IPS DF 4.7 (cell line): ENCODE measurements around the gene CDCA5.

Experiments
- DNase-seq: peaks from one replicate; pipeline ENCODE4 v3.0.0-alpha.2; 2013; ENCODE audit warnings: low spot score; ENCODE audit errors: extremely low read depth

The CDCA5 gene

DNA sequence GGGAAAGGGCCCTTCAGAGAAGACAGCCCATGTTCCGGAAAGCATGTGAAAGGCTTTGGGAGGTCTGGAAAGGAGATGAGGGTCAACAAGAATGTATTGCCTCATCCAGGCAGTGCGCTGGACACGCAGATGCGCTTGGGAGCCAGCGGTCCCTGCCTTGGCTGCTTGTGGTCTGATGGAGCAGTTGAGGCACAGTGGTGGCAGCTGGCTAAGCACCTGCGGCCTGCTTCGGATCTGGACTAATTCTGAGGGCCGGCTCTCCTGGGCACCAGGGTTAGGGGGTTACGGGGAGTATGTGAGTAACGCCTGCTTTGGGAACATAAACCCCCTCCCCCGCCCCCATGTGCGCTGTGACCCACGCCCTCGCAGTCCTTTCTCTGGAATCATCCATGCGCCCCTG, 23.2 kb upstream of the CDCA5 start:
- no peak for DNase-seq

GRCh38 chr11:65104628-65105027, 20.8 kb upstream of the CDCA5 start:
- DNase-seq, result no peak

GRCh38 chr11:65103476-65103875, 19.6 kb upstream of the CDCA5 start:
- DNase-seq, result no peak

DNA sequence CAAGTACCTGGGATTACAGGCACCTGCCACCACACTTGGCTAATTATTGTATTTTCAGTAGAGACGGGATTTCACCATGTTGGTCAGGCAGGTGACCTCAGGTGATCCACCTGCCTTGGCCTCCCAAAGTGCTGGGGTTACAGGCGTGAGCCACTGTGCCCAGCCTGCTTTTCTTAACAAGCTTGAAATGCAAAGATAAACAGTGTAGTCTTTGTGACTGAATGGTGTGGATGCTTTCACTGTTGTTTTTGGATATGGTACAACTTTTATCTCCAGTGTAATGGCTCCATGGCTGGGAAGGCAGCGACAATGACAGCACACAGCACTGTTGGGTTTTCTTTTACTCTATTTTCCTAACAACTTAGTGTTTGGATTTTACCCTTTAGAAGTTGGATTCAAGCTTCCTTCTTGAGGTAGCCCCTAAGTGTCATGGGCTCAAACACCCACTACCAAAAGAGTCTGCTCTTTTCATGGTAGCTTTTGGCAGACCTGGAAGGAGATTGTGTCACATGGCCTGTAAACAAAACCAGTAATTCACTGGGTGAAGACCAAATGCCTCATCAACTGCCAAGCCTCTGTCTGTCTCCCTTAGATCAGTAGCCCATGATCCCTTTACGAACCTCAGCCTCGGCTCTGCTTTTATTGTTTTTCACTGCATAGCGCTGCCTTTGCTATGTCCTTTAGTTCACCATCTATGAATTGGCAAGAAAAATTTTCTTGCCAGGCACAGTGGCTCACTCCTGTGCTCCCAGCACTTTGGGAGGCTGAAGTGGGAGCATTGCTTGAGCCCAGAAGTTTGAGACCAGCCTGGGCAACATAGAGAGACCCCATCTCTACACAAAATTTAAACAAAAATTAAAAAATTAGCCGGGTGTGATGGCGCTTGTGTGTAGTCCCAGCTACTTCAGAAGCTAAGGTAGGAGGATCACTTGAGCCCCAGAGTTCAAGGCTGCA, 18.6 kb upstream of the CDCA5 start:
- DNase-seq, result no peak

DNA sequence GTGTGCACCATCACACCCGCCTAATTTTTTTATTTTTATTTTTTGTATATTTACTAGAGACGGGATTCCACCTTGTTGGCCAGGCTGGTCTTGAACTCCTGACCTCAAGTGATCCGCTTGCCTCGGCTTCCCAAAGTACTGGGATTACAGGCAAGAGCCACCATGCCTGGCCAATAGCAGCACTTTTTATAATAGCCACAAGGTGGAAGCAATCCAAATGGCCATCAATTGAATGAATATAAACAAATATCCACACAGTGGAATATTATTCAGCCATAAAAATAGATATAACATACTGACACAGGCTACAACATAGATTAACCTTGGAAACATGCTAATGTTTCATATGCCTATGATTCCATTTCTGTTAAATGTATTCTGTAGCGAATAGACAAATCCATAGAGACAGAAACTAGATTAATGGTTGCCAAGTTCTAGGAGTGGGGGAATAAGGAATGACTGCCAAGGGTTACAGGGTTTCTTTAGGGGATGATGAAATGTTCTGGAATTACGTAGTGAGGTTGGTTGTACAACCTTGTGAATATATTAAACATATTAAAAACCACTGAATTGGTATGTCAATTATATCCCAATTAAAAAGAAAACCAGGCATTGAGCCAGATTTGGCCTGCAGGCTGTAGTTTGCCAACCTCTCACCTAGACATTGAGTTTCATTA, 17.0 kb upstream of the CDCA5 start:
- no peak for DNase-seq

- no peak for DNase-seq
Measured at GRCh38 chr11:65096926-65097325, 13.1 kb upstream of the CDCA5 start.

- peak; percentile 74 for DNase-seq
Measured at GRCh38 chr11:65095974-65096806, 12.3 kb upstream of the CDCA5 start, which contains the start of gene VPS51. Gene VPS51 (plus strand): TSS chr11:65096214. CDS start chr11:65096251, 37 bp downstream.

GRCh38 chr11:65095427-65095826, 11.6 kb upstream of the CDCA5 start:
- DNase-seq, result no peak

DNA sequence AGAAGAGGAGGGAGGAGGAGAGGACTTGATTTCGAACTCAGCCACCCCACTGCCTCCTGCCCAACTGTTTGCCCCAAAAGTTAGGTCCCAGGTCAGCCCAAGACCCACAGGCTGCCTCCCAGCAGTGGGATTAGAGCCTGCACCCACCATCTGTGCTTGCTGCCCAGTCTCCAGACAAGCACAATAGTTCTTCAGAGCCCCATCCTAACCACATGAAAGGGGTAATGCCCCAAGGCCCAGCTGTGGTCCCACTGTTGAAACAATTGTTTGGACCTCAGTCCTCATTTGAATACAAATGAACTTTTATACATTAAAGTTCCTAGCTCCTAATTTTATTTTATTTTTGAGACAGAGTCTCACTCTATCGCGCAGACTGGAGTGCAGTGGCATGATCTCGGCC, 6.8 kb upstream of the CDCA5 start:
- DNase-seq, result no peak

DNA sequence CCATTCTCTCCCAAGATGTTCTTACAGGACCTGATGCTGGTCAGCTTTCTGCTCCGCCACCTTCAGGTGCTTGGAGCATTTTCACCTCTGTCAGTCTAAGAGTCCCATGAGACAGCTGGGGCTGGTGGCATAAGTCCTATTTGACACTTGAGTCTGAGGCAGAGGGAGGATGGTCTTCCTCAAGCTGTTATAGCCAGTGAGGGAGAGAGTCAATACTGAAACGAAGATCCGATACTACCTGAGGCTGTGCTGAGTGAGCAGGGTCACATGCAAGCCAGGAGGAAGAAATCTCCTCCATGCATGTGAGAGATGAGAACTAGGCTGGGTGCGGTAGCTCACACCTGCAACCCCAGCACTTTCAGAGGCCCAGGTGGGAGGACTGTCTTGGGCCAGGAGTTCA, 5.8 kb upstream of the CDCA5 start:
- no peak for DNase-seq

- DNase-seq, result no peak
Measured at GRCh38 chr11:65087827-65088226, 4.0 kb upstream of the CDCA5 start.

GRCh38 chr11:65087216-65087615, 3.4 kb upstream of the CDCA5 start:
- no peak for DNase-seq

GRCh38 chr11:65086809-65087208, 3.0 kb upstream of the CDCA5 start:
- DNase-seq, result no peak

- no peak for DNase-seq
Measured at GRCh38 chr11:65085446-65085845, 1.6 kb upstream of the CDCA5 start.

- DNase-seq, result no peak
Measured at GRCh38 chr11:65084598-65085375, 947 bp upstream of the CDCA5 start.

DNA sequence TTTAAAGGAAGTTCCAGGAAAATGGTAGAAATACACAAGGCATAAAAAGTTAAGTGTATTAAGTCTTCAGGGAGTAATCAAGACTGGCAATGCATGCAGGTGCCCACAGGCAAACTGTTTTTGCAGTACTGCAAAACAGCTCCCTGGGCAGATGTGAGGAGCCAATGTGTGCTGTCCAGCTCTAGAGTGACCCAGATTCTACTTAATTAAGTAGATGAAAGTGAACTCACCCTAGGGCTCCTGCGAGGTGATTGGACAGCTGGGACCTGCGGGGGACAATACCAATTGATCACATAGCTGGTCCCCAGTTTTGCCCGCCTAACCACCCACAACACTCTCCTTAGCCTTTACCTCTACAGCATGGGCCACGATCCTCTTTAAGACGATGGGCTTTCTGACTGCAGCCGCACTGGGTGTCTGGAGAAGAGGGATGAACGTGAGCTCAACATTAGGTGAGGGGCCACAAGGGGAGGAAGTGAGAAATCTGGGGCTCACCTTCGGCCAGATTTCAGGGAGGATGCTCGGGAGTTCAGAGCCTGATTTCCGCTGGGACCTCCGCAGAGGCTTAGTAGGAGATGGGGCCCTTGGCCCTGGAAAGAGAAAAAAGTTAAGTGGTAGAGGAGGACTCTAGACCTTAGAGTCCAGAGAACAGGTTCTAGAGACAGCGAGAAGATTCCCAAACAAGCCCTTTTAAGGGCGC, 556 bp downstream of the CDCA5 start:
- DNase-seq, result no peak

- no peak for DNase-seq
Measured at GRCh38 chr11:65078786-65079342, 5.0 kb downstream of the CDCA5 start.

DNA sequence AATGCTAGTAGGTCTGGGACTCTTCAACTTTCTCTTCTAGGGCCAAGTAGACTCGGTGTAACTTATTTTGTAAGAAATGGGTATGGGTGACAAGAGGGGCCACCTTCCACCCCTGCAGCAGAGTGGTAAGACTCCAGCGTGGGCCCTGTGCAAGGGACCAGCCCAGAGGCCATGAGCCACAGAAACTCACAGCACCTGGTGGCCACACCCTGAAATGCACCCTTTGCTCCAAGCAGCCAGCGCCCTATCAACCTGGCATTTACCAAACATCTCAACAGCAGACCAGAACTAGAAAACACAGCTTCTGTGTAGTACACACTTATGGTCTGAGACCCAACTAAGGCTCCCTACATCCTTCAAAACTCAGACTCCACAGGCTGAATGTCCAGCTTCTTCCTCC, 5.7 kb downstream of the CDCA5 start:
- DNase-seq, result no peak

GRCh38 chr11:65077451-65077850, 6.4 kb downstream of the CDCA5 start:
- DNase-seq, result no peak

DNA sequence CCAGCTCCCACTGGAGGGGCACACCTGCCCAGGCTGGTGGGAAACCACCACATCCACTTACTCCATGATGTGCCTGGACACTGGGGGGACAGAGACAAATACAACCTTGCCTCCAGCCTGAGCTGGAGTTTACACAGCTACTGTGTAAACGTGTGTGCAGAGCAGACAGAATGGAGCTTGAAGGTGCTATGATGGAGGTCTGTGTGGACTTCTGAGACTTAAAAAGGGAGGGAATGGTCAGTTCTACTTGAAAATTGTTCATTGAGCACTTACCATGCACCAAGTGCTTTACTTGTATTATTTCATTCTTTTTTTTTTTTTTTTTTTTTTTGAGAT, 11.2 kb downstream of the CDCA5 start:
- no peak for DNase-seq
